SH-SY5Y (cell line): ENCODE data around the gene RAB8A.

Experiments
- GATA2 ChIP-seq: IDR thresholded peaks from 2 replicates; pipeline ENCODE4 v1.6.1; 2011; ENCODE audit warnings: mild to moderate bottlenecking, low read depth, low read length
- GATA3 ChIP-seq: IDR thresholded peaks from 2 replicates; pipeline ENCODE4 v1.6.1; 2011; ENCODE audit warnings: low read depth, mild to moderate bottlenecking, low read length, moderate library complexity

GRCh38 chr19:16098416-16098768, 13.3 kb upstream of the RAB8A start:
- no peak for TF ChIP-seq GATA3
- no peak for TF ChIP-seq GATA2
